HCT116 (cell line): ENCODE results near the gene LAMTOR1. TPM values are rescaled to one million over a fixed set of nuclear protein-coding genes. Genes with fewer than 3 reads are reported as not detected.
"Not testable (repeated sequence)": the region's sequence is repeated elsewhere in the genome, so short reads cannot be mapped to it uniquely, and the experiment has no call there.

Experiments used
- ATAC-seq: fragments of 200-7000 bp; cut with Tn5 transposase; 2 replicates; pipeline ENCODE4 v1.9.1; 2020; ENCODE audit warnings: mild to moderate bottlenecking, moderate library complexity
- BruUV-seq: library from RNA; stranded (reverse); fragments of 400-500 nt; replicated peaks from 2 replicates; lab custom pipeline; 2021; lab: Mats Ljungman, UMichigan
- CTCF ChIA-PET: fragments of 300-600 bp; sonication (Branson Sonifier 250); formaldehyde crosslinking; loops from one replicate; lab custom pipeline; 2021; ENCODE audit warnings: antibody characterized with exemption; lab: Charles Lee
- POLR2A ChIA-PET: fragments of 300-600, 350-600 bp; sonication (Branson Sonifier 250); formaldehyde crosslinking; loops from one replicate; lab custom pipeline; 2021; ENCODE audit warnings: antibody characterized with exemption; lab: Charles Lee
- RAD21 ChIA-PET, 2 experiments: fragments of 300-600 bp; sonication (Branson Sonifier 250); formaldehyde crosslinking; loops; one replicate each; lab custom pipeline; 2023; ENCODE audit warnings: low total read pairs in 2 of 2; ENCODE audit not compliant: uncharacterized antibody in 2 of 2, unreplicated experiment in 2 of 2, low non-redundant PET in 1 of 2; lab: Charles Lee
- DNase-seq: peaks from one replicate; pipeline ENCODE4 v3.0.0-alpha.2; 2010; ENCODE audit warnings: low read depth, low spot score
- H2AFZ ChIP-seq: fragments of 200-600 bp; shearing (Covaris generic), sonication (generic); 2 replicates; pipeline ENCODE4 v1.6.1; 2017; ENCODE audit warnings: low read depth, mixed run types, mixed read lengths, antibody characterized with exemption, low read length; ENCODE audit not compliant: poor library complexity, severe bottlenecking
- H3K27ac ChIP-seq: 2 replicates; pipeline ENCODE4 v1.5.1; 2012; ENCODE audit warnings: low read depth, low read length
- H3K27me3 ChIP-seq: fragments of 200-600 bp; sonication (generic); 2 replicates; pipeline ENCODE4 v1.6.1; 2016; ENCODE audit warnings: mixed run types, low read length, mixed read lengths; ENCODE audit not compliant: insufficient read depth
- H3K36me3 ChIP-seq, 2 experiments: fragments of 200-500 bp in 1 of 2; fragments of 200-600 bp in 1 of 2; sonication (Bioruptor generic) in 1 of 2; sonication (generic) in 1 of 2; 2 replicates each; pipeline versions ENCODE4 v1.5.1 to v1.6.1; 2014 to 2016; ENCODE audit warnings: low read length in 2 of 2, inconsistent platforms in 1 of 2, mixed read lengths in 1 of 2, mixed run types in 1 of 2; ENCODE audit not compliant: insufficient read depth in 2 of 2, control insufficient read depth in 1 of 2
- H3K4me1 ChIP-seq, 2 experiments: fragments of 200-600 bp in 1 of 2; sonication (generic) in 1 of 2; 2 replicates each; pipeline versions ENCODE4 v1.5.1 to v1.6.1; 2012 to 2017; ENCODE audit warnings: low read length in 2 of 2, inconsistent platforms in 1 of 2, mild to moderate bottlenecking in 1 of 2, mixed read lengths in 1 of 2, mixed run types in 1 of 2, moderate library complexity in 1 of 2; ENCODE audit not compliant: insufficient read depth in 2 of 2, control insufficient read depth in 1 of 2
- H3K4me2 ChIP-seq: fragments of 200-600 bp; sonication (generic); 2 replicates; pipeline ENCODE4 v1.6.1; 2017; ENCODE audit warnings: mixed run types, low read length, mixed read lengths
- H3K4me3 ChIP-seq, 2 experiments: fragments of 200-600 bp in 1 of 2; sonication (generic) in 1 of 2; replicated peaks in 1 of 2; 2 replicates each; pipeline ENCODE4 v1.5.1; 2011 to 2016; ENCODE audit warnings: low read length in 2 of 2, control low read depth in 1 of 2, low read depth in 1 of 2, mild to moderate bottlenecking in 1 of 2, mixed read lengths in 1 of 2, mixed run types in 1 of 2
- H3K79me2 ChIP-seq: fragments of 200-600 bp; sonication (generic); 2 replicates; pipeline ENCODE4 v1.6.1; 2017; ENCODE audit warnings: mild to moderate bottlenecking, mixed run types, low read length, moderate library complexity, mixed read lengths; ENCODE audit not compliant: insufficient read depth
- H3K9ac ChIP-seq: fragments of 200-600 bp; sonication (generic); 2 replicates; pipeline ENCODE4 v1.6.1; 2016; ENCODE audit warnings: low read length, mixed read lengths
- H3K9me2 ChIP-seq: fragments of 200-600 bp; sonication (generic), shearing (Covaris generic); 2 replicates; pipeline ENCODE4 v1.6.1; 2017; ENCODE audit warnings: mixed run types, mild to moderate bottlenecking, moderate library complexity; ENCODE audit not compliant: insufficient read depth
- H3K9me3 ChIP-seq, 2 experiments: fragments of 200-500 bp in 1 of 2; fragments of 200-600 bp in 1 of 2; sonication (Bioruptor generic) in 1 of 2; sonication (generic) in 1 of 2; 2 replicates each; pipeline ENCODE4 v1.6.1; 2014 to 2017; ENCODE audit warnings: low read length in 2 of 2, mixed read lengths in 2 of 2, inconsistent platforms in 1 of 2, low read depth in 1 of 2, mild to moderate bottlenecking in 1 of 2, mixed run types in 1 of 2, moderate library complexity in 1 of 2; ENCODE audit not compliant: control insufficient read depth in 1 of 2, insufficient read depth in 1 of 2
- H4K20me1 ChIP-seq: fragments of 200-600 bp; sonication (generic), shearing (Covaris generic); 2 replicates; pipeline ENCODE4 v1.6.1; 2017; ENCODE audit warnings: mixed run types, mild to moderate bottlenecking, moderate library complexity; ENCODE audit not compliant: insufficient read depth
- CBX3 ChIP-seq: IDR thresholded peaks from 2 replicates; pipeline ENCODE4 v1.6.1; 2012; ENCODE audit warnings: low read depth
- CEBPB ChIP-seq: IDR thresholded peaks from 2 replicates; pipeline ENCODE4 v1.6.1; 2012; ENCODE audit warnings: low read depth
- EGR1 ChIP-seq: IDR thresholded peaks from 2 replicates; pipeline ENCODE4 v1.6.1; 2012; ENCODE audit warnings: low read depth
- ELF1 ChIP-seq: IDR thresholded peaks from 2 replicates; pipeline ENCODE4 v1.6.1; 2012; ENCODE audit warnings: low read depth, borderline replicate concordance
- EZH2phosphoT487 ChIP-seq: fragments of 200-600 bp; IDR thresholded peaks from 2 replicates; pipeline ENCODE4 v1.6.1; 2018; ENCODE audit warnings: antibody characterized with exemption, borderline replicate concordance
- POLR2A ChIP-seq: IDR thresholded peaks from 2 replicates; pipeline ENCODE4 v1.7.0; 2011; ENCODE audit warnings: borderline replicate concordance; ENCODE audit not compliant: insufficient read depth, insufficient read length; ENCODE audit errors: extremely low read depth
- RAD21 ChIP-seq: IDR thresholded peaks from 2 replicates; pipeline ENCODE4 v1.6.1; 2012; ENCODE audit warnings: low read depth, mild to moderate bottlenecking
- SIN3A ChIP-seq: IDR thresholded peaks from 2 replicates; pipeline ENCODE4 v1.6.1; 2012; ENCODE audit warnings: low read depth
- SRF ChIP-seq: IDR thresholded peaks from 2 replicates; pipeline ENCODE4 v1.6.1; 2012; ENCODE audit warnings: low read depth
- TCF7L2 ChIP-seq: IDR thresholded peaks from 2 replicates; pipeline ENCODE4 v1.7.0; 2011; ENCODE audit warnings: borderline replicate concordance, inconsistent platforms; ENCODE audit not compliant: insufficient read depth, insufficient read length; ENCODE audit errors: extremely low read depth
- YY1 ChIP-seq: IDR thresholded peaks from 2 replicates; pipeline ENCODE4 v1.6.1; 2011; ENCODE audit warnings: low read length, low read depth, moderate library complexity, mild to moderate bottlenecking; ENCODE audit not compliant: insufficient replicate concordance; ENCODE audit errors: extremely low read depth
- intact Hi-C: fragments of 100-400 bp; cut with micrococcal nuclease; formaldehyde crosslinking; loops from 2 replicates; pipeline ENCODE4 v1.10.0; 2022
- total RNA-seq: library from RNA; stranded (reverse); gene quantifications from one replicate; pipeline ENCODE4 v1.2.1, GENCODE V29; 2021; ENCODE audit not compliant: unreplicated experiment
- TF ChIP-seq, protein P1 (sequence below), 3 experiments: fragments of 200-600 bp in 1 of 3; sonication (generic) in 1 of 3; IDR thresholded peaks in 2 of 3; conservative IDR thresholded peaks in 1 of 3; 2 replicates each; pipeline ENCODE4 v1.5.1; 2012 to 2017; ENCODE audit warnings: low read depth in 2 of 3, low read length in 2 of 3, antibody characterized with exemption in 1 of 3, borderline replicate concordance in 1 of 3, control low read depth in 1 of 3, mild to moderate bottlenecking in 1 of 3, mixed read lengths in 1 of 3, mixed run types in 1 of 3, moderate library complexity in 1 of 3; ENCODE audit not compliant: insufficient read depth in 1 of 3

The LAMTOR1 gene
- total RNA-seq, 1 experiment from 2014 or later, result 63.9 TPM

DNA sequence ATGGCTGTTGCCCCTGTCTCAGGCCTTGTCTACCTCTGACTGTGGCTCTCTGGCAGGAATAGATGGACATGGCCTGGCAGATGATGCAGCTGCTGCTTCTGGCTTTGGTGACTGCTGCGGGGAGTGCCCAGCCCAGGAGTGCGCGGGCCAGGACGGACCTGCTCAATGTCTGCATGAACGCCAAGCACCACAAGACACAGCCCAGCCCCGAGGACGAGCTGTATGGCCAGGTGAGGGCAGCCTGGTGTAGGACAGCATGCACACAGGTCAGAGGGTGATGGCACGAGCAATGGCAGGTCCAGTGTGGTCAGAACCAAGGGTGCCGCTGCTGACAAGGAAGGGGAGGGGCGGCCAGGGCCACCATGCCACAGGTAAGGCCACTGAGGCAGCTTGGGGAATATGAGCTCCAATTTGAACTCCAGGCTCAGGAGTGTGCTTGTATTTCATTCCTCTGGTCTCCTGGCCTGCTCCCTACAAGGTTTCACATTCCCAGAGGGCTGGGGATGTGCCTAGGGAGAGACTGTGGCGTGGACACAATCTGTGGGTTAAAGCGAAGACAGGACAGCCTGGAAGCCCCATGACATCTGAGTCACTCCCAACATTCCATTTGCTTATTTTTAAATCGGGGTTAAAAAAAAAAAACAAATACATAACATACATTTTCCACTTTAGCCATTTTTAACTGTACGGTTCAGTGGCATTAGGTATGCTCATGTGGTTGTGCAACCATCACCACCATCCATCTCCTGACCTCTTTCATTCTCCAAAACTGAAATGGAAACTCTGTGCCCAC lies 33.0 kb upstream of the LAMTOR1 start:
- no peak overlapping the region for H3K4me2 ChIP-seq
- peaks cover 0 to 6% of the 10 kb centered on the region in 2 experiments; a peak in 1 of 4 replicates for H3K4me1 ChIP-seq
- DNase-seq (no peak), ATAC-seq (no peak)
- no TSS peak for BruUV-seq
- H3K36me3 ChIP-seq, result no peaks in the 10 kb centered on the region
- TF ChIP-seq SIN3A, result no peak
- TF ChIP-seq POLR2A, result no peak
- TF ChIP-seq RAD21, result no peak
- TF ChIP-seq CEBPB, result no peak
- TF ChIP-seq SRF, result no peak
- no peak for TF ChIP-seq YY1
- no peak for TF ChIP-seq EZH2phosphoT487
- no peak for TF ChIP-seq EGR1
- TF ChIP-seq CBX3, result no peak
- TF ChIP-seq ELF1, result no peak
- no peak for TF ChIP-seq TCF7L2
- TF ChIP-seq, protein P1, sequence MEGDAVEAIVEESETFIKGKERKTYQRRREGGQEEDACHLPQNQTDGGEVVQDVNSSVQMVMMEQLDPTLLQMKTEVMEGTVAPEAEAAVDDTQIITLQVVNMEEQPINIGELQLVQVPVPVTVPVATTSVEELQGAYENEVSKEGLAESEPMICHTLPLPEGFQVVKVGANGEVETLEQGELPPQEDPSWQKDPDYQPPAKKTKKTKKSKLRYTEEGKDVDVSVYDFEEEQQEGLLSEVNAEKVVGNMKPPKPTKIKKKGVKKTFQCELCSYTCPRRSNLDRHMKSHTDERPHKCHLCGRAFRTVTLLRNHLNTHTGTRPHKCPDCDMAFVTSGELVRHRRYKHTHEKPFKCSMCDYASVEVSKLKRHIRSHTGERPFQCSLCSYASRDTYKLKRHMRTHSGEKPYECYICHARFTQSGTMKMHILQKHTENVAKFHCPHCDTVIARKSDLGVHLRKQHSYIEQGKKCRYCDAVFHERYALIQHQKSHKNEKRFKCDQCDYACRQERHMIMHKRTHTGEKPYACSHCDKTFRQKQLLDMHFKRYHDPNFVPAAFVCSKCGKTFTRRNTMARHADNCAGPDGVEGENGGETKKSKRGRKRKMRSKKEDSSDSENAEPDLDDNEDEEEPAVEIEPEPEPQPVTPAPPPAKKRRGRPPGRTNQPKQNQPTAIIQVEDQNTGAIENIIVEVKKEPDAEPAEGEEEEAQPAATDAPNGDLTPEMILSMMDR (IDR thresholded peaks at IDR 0.05 in 2 of 3, conservative IDR thresholded peaks at IDR 0.05 in 1 of 3; ENCODE audit: borderline replicate concordance in 1 of 3, insufficient read depth in 1 of 3, low read depth in 2 of 3, low read length in 2 of 3), result no peak
- intact Hi-C loops, result no loop called here
- H3K79me2 ChIP-seq, result no peaks in the 10 kb centered on the region
- no peaks in the 10 kb centered on the region for H4K20me1 ChIP-seq
- no peaks in the 10 kb centered on the region for H3K27me3 ChIP-seq
- no peak overlapping the region for H3K4me3 ChIP-seq
- RAD21 ChIA-PET, result no interaction called here
- no peaks in the 10 kb centered on the region for H3K9me3 ChIP-seq
- POLR2A ChIA-PET, result no interaction called here
- no peak overlapping the region for H3K9ac ChIP-seq
- no peak overlapping the region for H2AFZ ChIP-seq
- CTCF ChIA-PET, result no interaction called here
- no peak overlapping the region for H3K27ac ChIP-seq
- H3K9me2 ChIP-seq, result no peaks in the 10 kb centered on the region

DNA sequence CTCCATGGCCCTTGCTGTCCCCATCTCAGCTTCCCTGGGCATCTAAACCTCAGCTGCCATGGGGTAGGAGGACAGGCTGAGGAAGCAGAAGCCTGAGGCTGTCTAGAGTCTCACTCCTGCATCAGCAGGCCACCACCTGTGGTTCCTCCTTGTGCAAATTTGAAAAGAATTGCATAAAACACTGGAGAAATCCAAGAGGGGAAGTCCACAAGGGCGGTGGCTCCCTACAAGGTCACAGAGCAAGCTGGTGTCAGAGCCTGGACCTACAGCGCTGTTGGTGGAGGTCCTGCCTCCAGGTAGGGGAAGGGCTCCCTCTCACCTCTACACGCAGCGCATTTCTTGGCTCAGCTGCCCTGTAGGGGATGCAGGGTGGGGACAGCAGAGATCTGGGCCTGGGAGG lies 32.4 kb upstream of the LAMTOR1 start, which contains the start of gene FOLR3:
FOLR3 (plus strand) TSS at position 253 of the 400 bp plus-strand sequence. CDS start 228 bp downstream, outside the sequence.
- DNase-seq, H2AFZ ChIP-seq, intact Hi-C loops, ATAC-seq, H3K9ac ChIP-seq, H3K79me2 ChIP-seq, H3K36me3 ChIP-seq, H3K9me2 ChIP-seq, H3K4me2 ChIP-seq, H3K9me3 ChIP-seq, RAD21 ChIA-PET, H3K4me1 ChIP-seq, H3K4me3 ChIP-seq, BruUV-seq, H3K27me3 ChIP-seq, H4K20me1 ChIP-seq, CTCF ChIA-PET, H3K27ac ChIP-seq, POLR2A ChIA-PET: not testable (repeated sequence)
